GM19455 (cell line): Measurements from ENCODE around the gene APOF.
A peak's percentile ranks its signal among the peaks of the same experiment; 100 is the strongest.
"Not testable (repeated sequence)": the region's sequence is repeated elsewhere in the genome, so short reads cannot be mapped to it uniquely, and the experiment has no call there.

Experiments used
- ATAC-seq: cut with Tn5 transposase; IDR thresholded peaks from one replicate; pipeline ENCODE4 v1.9.1; 2021; ENCODE audit not compliant: unreplicated experiment

The APOF gene

DNA sequence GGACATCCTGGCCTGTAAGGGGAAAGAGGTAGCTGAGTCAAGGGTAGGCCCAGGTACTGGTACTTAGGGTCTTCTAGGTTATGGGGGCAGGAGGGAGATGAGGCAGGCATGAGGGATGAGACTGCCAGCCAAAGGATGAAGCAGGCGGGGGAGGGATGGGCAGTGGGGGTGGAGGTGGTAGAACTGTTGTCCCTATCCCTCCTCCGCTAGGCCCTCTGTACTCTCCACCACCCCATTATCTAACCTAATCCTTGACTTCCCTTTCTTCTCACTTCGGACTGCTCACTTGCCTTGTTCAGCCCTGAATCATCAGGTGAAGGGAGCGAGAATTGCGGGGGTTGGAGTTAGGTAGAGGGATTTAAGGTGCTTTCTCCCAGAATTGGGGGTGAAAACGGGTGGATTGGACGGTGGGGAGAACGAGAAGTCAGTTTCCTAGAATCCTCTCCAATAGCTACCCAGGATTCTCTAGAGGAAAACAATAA is 29.4 kb downstream of the APOF start:
- ATAC-seq: no peak

DNA sequence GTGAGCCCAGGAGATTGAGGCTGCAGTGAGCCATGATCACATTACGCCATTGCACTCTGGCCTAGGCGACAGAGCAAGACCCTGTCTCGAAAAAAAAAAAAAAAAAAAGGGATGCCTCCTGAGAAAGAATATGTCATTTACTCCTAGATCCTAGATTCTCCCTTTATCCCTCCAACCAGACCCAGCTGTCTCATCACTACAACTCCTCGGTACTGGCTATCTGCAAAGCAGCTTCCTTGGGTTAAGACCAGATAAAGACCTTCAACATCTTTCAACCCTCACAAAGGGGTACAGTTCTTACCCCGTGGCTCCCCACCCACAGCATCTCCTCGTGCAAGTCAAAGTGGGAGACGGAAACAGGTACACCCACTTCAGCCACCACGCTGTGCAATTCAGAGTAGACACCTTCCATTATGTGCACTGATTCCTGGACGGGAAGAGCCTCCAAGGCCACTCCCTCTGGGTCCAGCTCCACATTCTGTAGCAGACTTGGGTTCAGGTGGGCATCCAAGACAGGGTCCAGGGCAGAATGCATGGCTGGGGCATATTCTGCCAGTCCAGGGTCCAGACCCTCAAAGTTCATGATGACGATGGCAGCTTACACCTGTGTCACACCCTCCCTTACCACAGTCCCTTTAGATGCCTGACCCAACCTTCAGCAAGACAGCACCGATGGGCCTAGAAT is 30.0 kb downstream of the APOF start:
- no peak for ATAC-seq

DNA sequence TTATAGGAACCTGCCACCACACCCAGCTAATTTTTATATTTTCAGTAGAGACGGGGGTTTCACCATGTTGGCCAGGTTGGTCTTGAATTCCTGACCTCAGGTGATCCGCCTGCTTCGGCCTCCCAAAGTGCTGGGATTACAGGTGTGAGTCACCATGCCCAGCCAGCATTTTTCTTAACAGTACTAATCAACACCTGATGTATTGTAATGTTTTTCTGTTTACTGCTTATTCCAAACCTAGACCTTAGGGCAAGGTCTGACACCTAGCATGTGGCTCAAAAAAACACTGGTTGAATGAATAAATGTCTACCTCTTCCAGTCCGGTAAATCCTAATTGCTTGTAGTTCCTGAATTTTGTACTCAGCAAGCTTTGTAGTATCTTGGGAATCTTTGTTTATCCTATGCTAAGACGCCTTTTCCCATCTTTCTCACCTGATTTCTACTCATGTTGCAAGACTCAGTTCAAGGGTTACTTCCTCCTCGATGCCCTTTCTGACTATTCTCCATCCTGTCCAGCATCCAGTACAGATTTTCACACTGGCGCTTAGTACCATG is 31.6 kb downstream of the APOF start:
- no peak for ATAC-seq

DNA sequence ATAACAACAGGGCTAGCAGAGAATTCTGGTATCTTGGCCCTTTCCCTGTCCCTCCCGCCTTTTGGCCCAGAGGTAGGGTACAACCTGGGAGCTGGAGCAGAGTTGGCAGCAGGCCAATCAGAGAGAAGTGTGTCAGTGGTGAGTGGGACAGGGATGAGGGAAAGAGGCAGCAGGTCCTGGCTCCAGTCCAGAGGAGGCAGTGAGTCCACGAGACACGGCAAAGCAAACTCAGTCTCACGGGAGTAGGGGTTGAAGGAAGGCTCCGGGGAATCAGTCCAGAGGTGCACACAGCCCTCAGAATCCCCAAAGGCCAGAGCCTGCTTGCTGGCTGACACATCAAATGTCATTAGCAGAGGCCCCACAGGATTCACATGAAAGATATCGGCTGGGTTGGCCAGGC is 36.1 kb downstream of the APOF start:
- no peak for ATAC-seq

DNA sequence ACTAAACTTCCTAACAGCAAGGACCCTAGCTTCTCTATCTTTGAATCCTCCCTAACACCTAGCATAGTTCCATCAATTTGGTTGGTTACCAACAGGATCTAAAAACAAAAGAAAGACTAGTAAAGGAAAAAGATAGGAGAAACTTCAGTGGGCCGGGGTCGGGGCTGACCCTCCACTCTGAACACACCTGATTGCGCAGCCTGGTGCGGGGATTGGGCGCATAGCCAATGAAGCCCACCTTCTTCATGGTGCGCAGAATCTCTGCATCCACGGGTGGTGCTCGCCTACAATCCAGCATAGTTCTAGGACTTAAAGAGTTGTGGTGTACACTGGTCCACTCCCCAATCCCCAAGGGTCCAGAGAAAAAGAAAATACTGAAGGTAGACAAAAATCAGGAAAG is 36.5 kb downstream of the APOF start:
- ATAC-seq: no peak

DNA sequence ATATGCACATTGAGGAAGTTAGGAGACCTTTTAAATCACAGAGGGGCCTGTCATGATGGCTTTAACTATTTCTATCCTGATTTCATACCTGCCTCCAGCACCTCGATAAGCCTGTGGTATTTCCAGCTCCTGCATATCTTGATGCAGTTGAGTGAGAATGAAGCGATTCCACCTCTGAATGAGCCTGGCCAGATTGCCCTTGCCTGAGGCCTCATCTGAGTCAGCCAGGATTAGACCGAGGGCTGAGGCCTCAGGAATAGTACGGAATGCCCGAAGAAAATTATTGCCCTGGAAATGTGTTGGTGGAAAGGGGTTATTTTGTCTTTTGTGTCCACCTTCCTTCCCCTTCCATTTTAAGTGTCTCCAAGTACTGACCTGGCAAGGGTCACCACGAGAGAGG is 38.5 kb downstream of the APOF start:
- no peak for ATAC-seq

DNA sequence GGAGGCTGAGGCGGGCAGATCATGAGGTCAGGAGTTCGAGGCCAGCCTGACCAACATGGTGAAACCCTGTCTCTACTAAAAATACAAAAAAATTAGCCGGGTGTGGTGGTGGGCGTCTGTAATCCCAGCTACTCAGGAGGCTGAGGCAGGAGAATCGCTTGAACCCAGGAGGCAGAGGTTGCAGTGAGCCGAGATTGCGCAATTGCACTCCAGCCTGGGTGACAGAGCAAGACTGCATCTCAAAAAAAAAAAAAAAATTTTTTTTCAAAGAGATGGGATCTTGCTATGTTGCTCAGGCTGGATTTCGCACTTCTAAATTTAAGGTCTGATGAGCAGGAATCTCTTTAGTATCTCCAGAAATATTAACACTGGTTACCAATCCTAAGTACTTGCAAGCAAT is 41.0 kb downstream of the APOF start:
- not testable (repeated sequence) for ATAC-seq

DNA sequence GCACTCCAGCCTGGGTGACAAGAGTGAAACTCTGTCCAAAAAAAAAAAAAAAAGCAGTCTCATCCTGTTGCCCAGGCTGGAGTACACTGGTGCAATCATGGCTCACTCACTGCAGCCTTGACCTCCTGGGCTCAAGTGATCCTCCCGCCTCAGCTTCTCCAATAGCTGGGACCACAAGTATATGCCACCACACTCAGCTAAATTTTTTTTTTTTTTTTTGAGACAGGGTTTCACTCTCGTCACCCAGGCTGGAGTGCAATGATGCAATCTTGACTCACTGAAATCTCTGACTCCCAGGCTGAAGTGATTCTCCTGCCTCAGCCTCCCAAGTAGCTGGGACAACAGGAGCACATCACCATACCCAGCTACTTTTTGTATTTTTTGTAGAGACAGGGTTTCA is 41.6 kb downstream of the APOF start:
- ATAC-seq: no peak

DNA sequence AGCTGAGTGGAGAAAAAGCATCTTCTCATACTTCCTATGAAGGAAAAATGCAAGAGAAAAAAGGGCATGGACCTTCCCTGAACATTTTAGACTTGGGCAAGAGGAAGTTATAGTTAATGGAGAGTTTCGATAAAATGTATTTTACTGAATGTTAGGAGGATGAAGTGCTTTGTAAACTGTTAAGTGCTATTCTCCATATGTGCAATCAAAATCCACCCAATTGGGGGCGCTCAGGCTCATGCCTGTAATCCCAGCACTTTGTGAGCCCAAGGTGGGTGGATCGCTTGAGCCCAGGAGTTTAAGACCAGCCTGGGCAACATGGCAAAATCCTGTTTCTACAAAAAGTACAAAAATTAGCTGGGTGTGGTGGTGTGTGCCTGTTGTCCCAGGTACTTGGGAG is 45.0 kb downstream of the APOF start:
- no peak for ATAC-seq

DNA sequence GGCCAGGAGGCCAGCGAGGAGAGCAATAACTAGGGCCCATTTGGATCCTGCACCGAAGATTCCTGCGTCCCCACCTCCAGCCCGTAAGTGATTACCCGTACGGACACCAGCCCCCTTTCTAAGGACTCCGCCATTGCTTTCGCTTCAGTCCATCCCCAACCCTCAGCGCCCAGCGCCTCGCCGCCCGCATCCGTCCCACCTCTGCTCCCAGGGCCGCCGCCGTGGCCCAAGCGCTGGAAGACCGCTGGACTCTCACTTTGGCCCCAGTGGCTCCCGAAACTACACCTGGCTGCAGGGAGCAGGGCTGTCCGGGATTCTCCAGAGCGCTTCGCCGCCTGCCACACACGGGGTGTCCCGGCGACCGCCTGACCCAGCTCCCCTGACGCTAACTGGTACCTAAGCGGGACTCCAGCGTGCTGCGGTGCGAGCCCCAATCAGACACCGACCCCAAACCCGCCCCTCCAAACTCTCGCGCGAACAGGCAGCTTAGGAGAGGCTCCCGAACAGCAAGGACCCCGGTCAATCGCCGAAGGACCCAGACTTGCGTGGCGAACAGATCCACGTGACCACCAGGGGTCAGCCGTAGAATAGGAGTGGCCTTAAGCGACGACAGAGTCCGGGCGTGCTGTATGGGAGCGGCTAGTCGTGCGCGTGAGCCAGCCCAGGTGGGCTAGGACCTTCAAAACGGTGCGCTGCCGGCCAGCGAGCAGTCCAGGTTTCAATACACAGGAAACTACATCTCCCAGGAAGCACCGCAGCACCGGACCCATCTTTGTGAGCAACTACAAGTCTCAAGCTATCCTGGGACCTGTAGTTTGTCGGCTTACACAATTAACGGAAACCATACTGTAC is 46.8 kb downstream of the APOF start, which contains the start of gene CNPY2:
TSS of gene CNPY2 (minus strand) at position 367 of the 852 bp plus-strand sequence. CDS start 771 bp downstream, outside the sequence.
- ATAC-seq: peak; percentile 89

DNA sequence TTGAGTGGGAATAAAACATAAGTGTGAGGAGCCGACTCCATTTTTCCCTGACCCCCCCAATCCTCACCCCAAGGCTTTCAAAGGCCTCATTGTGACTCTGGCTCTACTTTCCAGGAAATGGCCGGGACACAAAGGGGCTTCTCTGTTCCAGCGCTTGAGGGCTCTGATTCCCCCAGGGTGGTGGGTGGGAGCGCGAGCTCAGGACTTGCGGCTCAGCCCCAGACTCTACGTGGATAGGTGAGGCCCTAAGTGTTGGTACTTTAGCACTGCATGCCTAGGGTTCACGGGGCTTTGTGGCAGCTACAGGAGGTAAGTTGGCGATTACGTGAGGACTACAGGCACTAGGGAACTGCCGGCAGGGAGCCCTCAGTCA is 47.4 kb downstream of the APOF start:
- no peak for ATAC-seq

DNA sequence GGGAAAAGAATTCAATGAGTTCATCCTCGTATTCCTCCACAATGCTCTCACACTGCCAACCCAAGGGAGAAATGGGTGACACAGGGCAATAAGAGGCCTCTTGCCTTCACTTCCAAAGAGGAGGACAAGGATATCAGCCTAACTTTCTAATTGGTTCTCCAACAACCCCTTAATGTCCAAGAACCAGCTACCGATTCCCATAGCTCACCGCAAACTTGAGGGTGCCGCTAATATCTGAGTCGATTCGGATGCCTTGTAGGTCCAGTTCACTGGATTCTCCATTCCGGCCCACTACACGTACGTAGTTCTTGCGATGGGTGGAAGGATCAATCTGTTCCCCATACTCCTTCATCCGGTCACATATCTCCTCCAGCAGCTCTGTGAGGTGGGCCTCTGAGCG is 51.7 kb downstream of the APOF start:
- no peak for ATAC-seq
